ENCODE data around the gene STRN3.
"Not testable (repeated sequence)": the region's sequence is repeated elsewhere in the genome, so short reads cannot be mapped to it uniquely, and the experiment has no call there.

STRN3 gene

DNA sequence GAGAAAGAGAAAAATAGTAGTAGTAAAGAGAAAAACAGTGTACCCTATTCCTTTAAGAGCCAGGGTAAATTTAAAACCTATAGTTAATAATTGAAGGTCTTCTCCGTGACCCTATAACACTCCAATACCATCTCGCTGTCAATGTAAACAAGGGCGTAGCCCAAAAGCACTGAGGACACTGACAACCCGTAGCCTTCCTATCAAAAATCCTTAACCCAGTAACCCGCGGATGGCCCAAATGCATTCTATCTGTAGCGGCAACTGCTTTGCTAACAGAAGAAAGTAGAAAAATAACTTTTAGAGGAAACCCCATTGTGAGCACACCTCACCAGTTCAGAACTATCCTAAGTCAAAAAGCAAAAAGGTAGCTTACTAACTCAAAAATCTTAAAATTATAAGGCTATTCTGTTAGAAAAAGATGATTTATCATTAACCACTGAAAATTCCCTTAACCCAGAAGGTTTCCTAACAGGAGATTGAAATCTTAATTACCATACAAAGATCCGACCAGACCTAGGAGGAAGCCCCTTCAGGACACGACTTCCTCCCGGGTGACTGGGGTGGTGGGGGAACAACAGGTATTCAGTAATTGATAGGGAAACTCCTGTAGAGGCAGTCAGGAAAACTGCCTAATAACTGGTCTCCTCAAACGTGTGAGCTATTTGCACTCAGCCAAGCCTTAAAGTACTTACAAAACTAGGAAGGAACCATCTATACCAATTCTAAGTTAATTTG is 58.6 kb downstream of the STRN3 start:
- not testable (repeated sequence) for DNase-seq

GRCh38 chr14:30966415-30967363 is 59.5 kb downstream of the STRN3 start:
- no peak for DNase-seq

GRCh38 chr14:30965861-30966260 is 60.3 kb downstream of the STRN3 start:
- not testable (repeated sequence) for DNase-seq

- not testable (repeated sequence) for DNase-seq
Observed at GRCh38 chr14:30962537-30962936, 63.6 kb downstream of the STRN3 start.

- no peak for DNase-seq
Observed at GRCh38 chr14:30961330-30961729, 64.8 kb downstream of the STRN3 start.

DNA sequence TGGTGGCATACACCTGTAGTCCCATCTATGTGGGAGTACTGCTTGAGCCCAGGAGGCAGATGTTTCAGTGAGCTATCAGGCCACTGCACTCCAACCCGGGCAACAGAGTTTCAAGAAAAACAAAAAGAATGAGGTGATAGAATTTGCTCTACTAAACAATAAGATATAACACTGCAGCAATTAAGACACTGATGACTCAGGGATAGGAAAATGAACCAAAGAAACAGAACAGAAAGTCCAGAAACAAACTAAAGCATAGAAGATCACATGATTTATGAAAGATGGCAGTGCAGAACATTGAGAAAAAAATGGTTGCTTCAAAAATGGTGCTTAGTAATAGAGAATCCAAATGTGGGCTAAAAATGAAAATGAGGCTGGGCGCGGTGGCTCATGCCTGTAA is 66.0 kb downstream of the STRN3 start:
- DNase-seq, result no peak

DNA sequence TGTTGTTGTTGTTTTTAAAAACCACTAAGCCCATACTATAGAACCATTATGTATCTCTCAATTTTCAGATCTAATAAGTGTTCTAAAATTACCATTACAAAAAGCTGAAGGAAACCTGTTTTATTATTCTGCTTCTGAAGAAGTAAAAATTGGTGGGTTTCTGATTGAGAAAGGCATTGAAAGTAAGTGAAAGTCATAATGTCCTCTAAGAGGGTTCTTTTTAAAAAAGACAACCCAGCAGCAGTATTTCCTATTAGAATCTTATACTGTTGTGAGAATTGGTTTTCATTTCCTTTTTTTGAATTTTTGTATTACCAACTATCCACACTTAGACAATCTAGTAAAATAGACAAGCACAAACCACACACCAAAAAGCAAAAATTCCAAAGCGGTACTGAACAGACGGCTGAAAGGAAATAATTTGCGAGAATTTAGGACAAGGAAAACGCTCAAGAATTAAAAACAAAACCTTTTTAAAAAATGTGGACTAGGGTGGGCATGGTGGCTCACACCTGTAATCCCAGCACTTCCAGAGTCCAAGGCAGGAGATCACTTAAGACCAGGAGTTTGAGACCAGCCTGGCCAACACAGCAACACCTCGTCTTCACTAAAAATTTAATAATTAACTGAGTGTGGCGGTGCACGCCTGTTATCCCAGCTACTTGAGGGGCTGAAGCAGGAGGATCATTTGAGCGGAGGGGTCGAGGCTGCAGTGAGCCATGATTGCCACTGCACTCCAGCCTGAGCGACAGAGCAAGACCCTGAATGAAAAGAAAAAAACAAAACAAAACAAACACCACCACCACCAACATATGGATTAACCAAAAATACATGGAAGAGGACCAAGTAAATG is 67.4 kb downstream of the STRN3 start:
- no peak for DNase-seq

DNA sequence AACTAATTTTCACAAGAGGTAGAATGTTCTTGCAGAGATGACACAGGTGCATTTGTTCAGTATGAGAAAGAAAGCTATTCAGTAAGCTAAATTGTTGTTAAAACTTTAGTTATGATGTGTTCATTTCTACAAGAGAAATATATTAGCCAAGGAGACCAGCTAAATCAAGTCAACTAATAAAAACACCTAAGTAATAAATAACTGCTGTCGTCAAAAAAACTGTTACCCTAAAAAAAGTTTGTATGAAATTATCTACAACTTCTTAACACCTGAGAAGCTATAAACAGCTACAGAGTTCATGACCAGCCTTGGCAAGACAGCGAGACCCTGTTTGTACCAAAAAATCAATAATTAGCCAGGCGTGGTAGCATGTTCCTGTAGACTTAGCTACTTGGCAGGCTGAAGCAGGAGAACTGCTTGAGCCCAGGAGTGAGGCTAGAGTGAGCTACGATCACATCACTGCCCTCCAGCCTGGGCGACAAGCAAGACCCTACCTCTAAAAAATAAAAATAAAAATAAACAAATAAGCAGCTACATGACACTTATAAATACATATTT is 68.3 kb downstream of the STRN3 start:
- no peak for DNase-seq

GRCh38 chr14:30949651-30950050 is 76.5 kb downstream of the STRN3 start:
- DNase-seq, result no peak

- DNase-seq, result no peak
Observed at GRCh38 chr14:30943694-30944093, 82.5 kb downstream of the STRN3 start.

GRCh38 chr14:30940886-30941285 is 85.3 kb downstream of the STRN3 start:
- no peak for DNase-seq

DNA sequence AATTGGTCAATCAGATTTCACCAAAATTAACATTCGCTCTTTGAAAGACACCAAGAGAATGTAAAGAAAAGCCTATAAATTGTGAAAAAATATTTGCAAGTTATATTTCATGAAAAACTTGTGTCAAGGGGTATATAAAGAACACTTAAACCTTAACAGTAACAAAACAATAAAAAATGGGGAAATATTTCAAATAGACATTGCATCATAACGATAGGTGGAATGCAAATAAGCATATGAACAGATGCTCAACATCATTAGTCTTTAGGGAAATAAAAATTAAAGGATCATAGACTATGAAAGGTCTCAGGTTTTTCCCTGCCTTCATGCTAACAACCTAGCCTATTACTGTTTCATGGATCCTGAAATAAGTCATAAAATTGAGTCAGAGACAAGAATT is 87.6 kb downstream of the STRN3 start:
- no peak for DNase-seq

- no peak for DNase-seq
Observed at GRCh38 chr14:30935445-30935844, 90.7 kb downstream of the STRN3 start.

- DNase-seq, result not testable (repeated sequence)
Observed at GRCh38 chr14:30933937-30934336, 92.2 kb downstream of the STRN3 start.

DNA sequence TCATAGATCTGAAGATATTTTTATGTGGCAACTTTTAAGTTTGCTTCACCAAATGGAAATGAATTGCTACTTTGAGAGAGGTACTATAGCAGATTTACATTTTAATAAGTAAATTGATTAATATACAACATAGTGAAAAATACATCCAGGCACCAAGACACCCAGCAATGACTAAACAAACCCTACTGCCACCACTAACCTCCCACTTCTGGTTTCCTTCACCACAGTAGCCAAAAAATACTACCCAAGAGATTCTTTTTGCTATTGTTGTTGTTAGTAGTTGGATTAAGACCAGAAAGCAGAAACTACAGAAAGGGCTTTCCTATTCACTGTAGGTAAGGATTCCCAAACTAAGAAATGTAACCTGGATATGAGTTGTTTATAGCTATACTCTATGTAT is 97.7 kb downstream of the STRN3 start:
- DNase-seq, result no peak

DNA sequence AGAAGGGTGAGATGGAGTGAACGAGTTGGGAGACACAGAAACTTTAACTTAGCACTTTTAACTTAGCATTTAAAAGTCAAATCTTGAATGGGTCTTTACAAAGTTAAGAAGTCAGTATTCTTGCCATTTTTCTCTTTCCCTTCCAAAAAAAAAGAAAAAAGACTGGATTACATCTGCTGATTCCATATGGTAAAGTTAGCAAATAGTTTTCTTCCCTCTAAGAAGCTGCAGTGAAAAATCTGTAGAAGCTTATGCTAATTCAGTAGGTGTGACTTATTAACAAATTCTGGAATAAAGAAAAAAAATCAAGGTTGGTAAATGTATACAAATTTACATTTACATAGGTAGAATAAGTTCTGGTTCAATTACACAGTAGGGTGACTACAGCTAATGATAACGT is 100.9 kb downstream of the STRN3 start:
- DNase-seq, result no peak

DNA sequence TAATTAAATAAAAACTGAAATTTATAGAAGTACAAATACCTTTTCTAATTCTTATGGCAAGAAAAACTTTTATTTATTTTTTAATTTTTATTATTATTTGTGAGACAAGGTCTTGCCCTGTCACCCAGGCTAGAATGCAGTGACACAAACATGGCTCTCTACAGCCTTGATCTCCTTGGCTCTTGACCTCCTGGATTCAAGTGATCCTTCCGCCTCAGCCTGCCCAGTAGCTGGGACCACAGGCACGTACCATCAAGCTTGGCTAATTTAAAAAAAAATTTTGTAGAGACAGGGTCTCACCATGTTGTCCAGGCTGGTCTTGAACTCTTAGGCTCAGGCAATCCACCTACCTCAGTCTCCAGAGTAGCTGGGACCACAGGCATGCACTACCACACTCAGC is 104.4 kb downstream of the STRN3 start:
- no peak for DNase-seq

DNA sequence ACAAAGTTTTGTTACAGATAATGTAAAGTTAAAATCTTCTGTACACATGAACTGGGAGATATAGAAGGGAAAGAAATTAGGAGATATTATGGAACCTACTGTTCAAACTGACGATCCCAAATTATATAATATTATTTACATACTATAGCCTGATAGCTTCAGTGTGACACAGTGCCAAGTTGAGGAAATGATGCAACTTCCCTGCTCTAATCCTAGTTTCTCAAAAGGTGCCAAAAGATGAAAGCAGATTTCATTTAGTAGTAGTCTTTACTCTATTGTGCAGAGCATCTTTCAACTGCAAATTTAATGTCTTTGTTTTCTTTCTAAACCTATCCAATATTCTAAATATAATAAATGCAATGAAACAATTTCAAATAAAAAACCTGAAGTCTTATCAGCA is 104.9 kb downstream of the STRN3 start:
- DNase-seq, result peak; percentile 14 to 18

DNA sequence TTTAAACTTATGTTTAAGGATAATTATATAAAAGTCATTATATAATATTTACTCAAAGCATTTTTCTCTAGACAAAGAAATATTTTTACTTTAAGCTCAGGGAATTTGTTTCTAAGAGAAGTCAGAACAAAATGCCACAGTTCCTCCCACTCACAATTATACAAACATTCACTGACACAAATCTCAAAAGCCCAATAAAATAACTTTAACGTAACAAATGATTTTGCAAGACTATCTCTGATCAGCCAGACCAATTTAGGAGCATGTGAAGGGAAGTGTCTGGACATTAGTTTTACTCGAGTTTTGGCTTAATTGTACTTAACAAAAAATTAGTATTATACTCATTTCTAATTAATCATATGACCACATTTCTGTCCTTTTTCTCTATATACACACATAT is 110.6 kb downstream of the STRN3 start:
- no peak for DNase-seq

DNA sequence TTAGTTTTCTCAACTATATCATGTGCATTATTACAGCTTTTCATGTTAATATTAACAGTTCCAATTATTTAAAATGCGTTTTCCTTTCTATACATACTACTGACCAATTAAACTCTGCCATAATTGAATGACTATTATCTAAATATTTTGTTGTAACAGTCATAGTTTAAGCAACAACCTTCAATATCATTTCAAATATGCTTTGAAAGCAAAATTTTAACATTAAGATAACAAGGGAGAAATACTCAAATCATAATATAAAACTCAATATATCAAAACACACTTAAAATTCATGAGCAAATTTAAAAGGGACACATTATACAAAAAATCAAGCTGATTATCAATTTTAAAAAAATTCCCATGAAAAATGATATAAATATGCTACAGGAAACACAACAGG is 111.4 kb downstream of the STRN3 start:
- DNase-seq, result no peak

DNA sequence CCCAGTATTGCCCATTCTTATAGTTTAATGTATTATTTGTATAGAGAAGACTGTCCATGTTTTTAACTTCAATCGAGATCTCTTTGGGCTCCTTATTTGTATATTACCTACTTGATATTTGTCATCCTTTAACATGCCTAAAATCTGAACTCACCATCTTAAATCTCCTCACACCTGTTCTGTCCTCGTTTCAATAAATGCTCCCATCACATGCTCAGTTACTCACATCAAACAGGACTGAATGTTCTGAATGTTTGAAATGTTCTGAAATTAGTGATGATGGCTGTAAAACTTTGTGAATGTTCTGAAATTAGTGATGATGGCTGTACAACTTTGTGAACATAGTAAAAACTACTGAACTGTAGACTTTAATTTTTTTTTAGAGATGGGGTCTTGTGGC is 117.4 kb downstream of the STRN3 start:
- DNase-seq, result no peak

DNA sequence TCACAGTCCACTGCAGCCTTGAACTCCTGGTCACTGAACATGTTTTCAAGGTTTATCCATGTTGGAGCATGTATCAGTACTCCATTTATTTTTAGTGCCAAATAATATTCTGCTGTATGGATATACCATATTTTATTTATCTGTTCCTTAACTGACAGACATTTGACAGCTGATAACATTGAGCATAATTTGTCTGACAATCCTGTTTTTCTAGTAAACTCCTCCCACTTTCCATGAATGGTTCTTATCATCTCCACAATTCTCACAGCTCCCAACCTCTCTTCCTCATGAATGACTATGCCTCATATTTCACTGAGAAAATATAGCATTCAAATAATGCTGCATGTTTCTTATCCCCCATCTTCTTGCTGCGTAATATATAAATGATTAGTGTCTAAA is 118.5 kb downstream of the STRN3 start:
- DNase-seq, result no peak
